Measurements from ENCODE around the gene COX5A. TPM values are rescaled to one million over a fixed set of nuclear protein-coding genes. Genes with fewer than 3 reads are reported as not detected.
"Not testable (repeated sequence)": the region's sequence is repeated elsewhere in the genome, so short reads cannot be mapped to it uniquely, and the experiment has no call there.

Gene COX5A
- total RNA-seq, 2 experiments from 2014 or later: 168 to 391 TPM

DNA sequence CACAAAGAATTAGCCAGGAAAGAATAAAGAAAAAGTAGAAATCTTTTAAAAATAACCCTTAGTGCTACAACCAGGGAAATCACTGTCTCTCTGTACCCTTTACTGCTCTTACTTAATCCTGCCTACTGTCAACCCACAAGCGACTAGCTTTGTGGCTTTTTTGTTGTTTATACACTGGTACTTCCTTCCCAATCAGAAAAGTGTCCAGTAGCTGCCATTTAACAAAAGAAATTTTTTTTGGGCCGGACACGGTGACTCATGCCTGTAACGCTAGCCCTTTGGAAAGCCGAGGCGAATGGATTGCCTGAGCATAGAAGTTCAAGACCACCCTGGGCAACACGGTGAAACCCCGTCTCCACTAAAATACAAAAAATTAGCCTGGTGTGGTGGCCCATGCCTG lies 17.4 kb downstream of the COX5A start:
- Histone ChIP-seq H3K4me3 (ENCODE audit: low read depth, low read length, poor library complexity, severe bottlenecking) (no peak overlapping the region), H3K36me3 (ENCODE audit: insufficient read depth, low read length) (peaks cover 99% of the 10 kb centered on the region), H2AFZ (ENCODE audit: low read length) (no peak overlapping the region), H3K9me2 (ENCODE audit: insufficient read depth, low read length) (no peaks in the 10 kb centered on the region), H3K79me2 (ENCODE audit: insufficient read depth, low read depth, low read length) (no peaks in the 10 kb centered on the region), H3K9me3 (ENCODE audit: low read length) (no peaks in the 10 kb centered on the region), H3K4me1 (ENCODE audit: insufficient read depth, low read length, poor library complexity, severe bottlenecking) (no peaks in the 10 kb centered on the region), H3K27ac (ENCODE audit: low read depth, low read length, poor library complexity, severe bottlenecking) (no peak overlapping the region), H3K4me2 (ENCODE audit: low read length) (no peak overlapping the region), H4K20me1 (ENCODE audit: insufficient read depth, low read length) (no peaks in the 10 kb centered on the region)
- ChIA-PET POLR2A (interaction anchor here (1.0 kb wide), 1 partner anchor 14 kb away, joined by 3 read pairs; the partner anchor contains the start of gene FAM219B), CTCF (ENCODE audit: unreplicated experiment) (interaction anchor here (1.3 kb wide), 1 partner anchor 19 kb away, joined by 3 read pairs; no protein-coding TSS in a partner anchor)
- no peak for DNase-seq (ENCODE audit: low spot score)
- BruUV-seq (replicated peaks): no TSS peak
- intact Hi-C loops (cut with micrococcal nuclease; ENCODE audit: unreplicated experiment): no loop called here
- TF ChIP-seq, protein P1, sequence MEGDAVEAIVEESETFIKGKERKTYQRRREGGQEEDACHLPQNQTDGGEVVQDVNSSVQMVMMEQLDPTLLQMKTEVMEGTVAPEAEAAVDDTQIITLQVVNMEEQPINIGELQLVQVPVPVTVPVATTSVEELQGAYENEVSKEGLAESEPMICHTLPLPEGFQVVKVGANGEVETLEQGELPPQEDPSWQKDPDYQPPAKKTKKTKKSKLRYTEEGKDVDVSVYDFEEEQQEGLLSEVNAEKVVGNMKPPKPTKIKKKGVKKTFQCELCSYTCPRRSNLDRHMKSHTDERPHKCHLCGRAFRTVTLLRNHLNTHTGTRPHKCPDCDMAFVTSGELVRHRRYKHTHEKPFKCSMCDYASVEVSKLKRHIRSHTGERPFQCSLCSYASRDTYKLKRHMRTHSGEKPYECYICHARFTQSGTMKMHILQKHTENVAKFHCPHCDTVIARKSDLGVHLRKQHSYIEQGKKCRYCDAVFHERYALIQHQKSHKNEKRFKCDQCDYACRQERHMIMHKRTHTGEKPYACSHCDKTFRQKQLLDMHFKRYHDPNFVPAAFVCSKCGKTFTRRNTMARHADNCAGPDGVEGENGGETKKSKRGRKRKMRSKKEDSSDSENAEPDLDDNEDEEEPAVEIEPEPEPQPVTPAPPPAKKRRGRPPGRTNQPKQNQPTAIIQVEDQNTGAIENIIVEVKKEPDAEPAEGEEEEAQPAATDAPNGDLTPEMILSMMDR (conservative IDR thresholded peaks at IDR 0.05; ENCODE audit: low read length): no peak
- TF ChIP-seq EZH2phosphoT487 (IDR thresholded peaks at IDR 0.05; ENCODE audit: borderline replicate concordance, low read depth, low read length): no peak

DNA sequence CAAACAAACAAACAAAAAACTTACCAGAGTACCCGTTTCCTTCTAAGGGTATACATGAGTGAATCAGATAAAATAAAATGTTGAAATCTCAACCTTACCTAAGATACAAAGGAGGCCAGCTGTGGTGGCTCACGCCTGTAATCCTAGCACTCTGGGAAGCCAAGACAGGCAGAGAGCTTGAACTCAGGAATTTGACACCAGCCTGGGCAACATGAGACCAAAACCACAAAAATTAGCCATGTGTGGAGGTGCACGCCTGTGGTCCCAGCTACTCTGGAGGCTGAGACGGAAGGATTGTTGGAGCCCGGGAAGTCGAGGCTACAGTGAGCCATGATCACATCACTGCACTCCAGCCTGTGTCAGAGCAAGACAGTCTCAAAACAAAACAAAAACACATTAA lies 20.2 kb downstream of the COX5A start:
- no peaks in the 10 kb centered on the region for H3K9me3 ChIP-seq (ENCODE audit: low read length)
- H3K36me3 ChIP-seq (ENCODE audit: insufficient read depth, low read length): peaks cover 98% of the 10 kb centered on the region
- ChIA-PET CTCF (ENCODE audit: unreplicated experiment) (no interaction called here), POLR2A (interaction anchor here (0.7 kb wide), 1 partner anchor 11 kb away, joined by 3 read pairs; the partner anchor contains the start of gene FAM219B)
- H4K20me1 ChIP-seq (ENCODE audit: insufficient read depth, low read length): no peaks in the 10 kb centered on the region
- intact Hi-C loops (cut with micrococcal nuclease; ENCODE audit: unreplicated experiment): no loop called here
- no peak overlapping the region for H3K27ac ChIP-seq (ENCODE audit: low read depth, low read length, poor library complexity, severe bottlenecking)
- no peak for DNase-seq (ENCODE audit: low spot score)
- no peaks in the 10 kb centered on the region for H3K4me1 ChIP-seq (ENCODE audit: insufficient read depth, low read length, poor library complexity, severe bottlenecking)
- TF ChIP-seq, protein P1 (conservative IDR thresholded peaks at IDR 0.05; ENCODE audit: low read length): no peak
- no peak for TF ChIP-seq EZH2phosphoT487 (IDR thresholded peaks at IDR 0.05; ENCODE audit: borderline replicate concordance, low read depth, low read length)
- no peak overlapping the region for H3K4me2 ChIP-seq (ENCODE audit: low read length)
- no peaks in the 10 kb centered on the region for H3K9me2 ChIP-seq (ENCODE audit: insufficient read depth, low read length)
- no peak overlapping the region for H3K4me3 ChIP-seq (ENCODE audit: low read depth, low read length, poor library complexity, severe bottlenecking)
- H2AFZ ChIP-seq (ENCODE audit: low read length): no peak overlapping the region
- no peaks in the 10 kb centered on the region for H3K79me2 ChIP-seq (ENCODE audit: insufficient read depth, low read depth, low read length)
- no TSS peak for BruUV-seq (replicated peaks)

DNA sequence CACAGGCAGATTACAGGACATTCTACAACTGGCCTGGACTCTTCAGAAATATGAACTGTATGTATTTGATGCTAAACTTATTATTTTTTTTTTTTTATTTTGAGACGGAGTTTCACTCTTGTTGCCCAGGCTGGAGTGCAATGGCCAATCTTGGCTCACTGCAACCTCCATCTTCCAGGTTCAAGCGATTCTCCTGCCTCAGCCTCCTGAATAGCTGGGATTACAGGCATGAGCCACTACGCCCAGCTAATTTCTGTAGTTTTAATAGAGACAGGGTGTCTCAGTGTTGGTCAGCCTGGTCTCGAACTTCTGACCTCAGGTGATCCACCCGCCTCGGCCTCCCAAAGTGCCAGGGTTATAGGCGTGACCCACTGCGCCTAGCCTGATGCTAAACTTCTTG lies 24.1 kb downstream of the COX5A start:
- POLR2A ChIA-PET; H3K27ac ChIP-seq (ENCODE audit: low read depth, low read length, poor library complexity, severe bottlenecking); DNase-seq (ENCODE audit: low spot score); H3K4me1 ChIP-seq (ENCODE audit: insufficient read depth, low read length, poor library complexity, severe bottlenecking); H3K9me2 ChIP-seq (ENCODE audit: insufficient read depth, low read length); H3K79me2 ChIP-seq (ENCODE audit: insufficient read depth, low read depth, low read length); H3K9me3 ChIP-seq (ENCODE audit: low read length); H3K4me2 ChIP-seq (ENCODE audit: low read length); CTCF ChIA-PET (ENCODE audit: unreplicated experiment); intact Hi-C loops (cut with micrococcal nuclease; ENCODE audit: unreplicated experiment); BruUV-seq (replicated peaks); H4K20me1 ChIP-seq (ENCODE audit: insufficient read depth, low read length); H3K4me3 ChIP-seq (ENCODE audit: low read depth, low read length, poor library complexity, severe bottlenecking); H2AFZ ChIP-seq (ENCODE audit: low read length): not testable (repeated sequence)
- peaks cover 86% of the 10 kb centered on the region for H3K36me3 ChIP-seq (ENCODE audit: insufficient read depth, low read length)
